Neuronal stem cell (in vitro differentiated cells): ENCODE data around the gene RINT1. TPM values are rescaled to one million over a fixed set of nuclear protein-coding genes. Genes with fewer than 3 reads are reported as not detected.

Experiments used
- DNase-seq: peaks from one replicate; pipeline ENCODE4 v3.0.0-alpha.2; 2013; ENCODE audit warnings: low spot score
- H2AFZ ChIP-seq: one replicate; pipeline ENCODE4 v1.6.1; 2013; ENCODE audit warnings: mild to moderate bottlenecking, low read length, inconsistent platforms
- H2AK5ac ChIP-seq: 2 replicates; pipeline ENCODE4 v1.6.1; 2013; ENCODE audit warnings: low read depth, mild to moderate bottlenecking, inconsistent platforms, low read length, moderate library complexity, mixed read lengths
- H2BK120ac ChIP-seq: 2 replicates; pipeline ENCODE4 v1.6.1; 2013; ENCODE audit warnings: low read depth, mild to moderate bottlenecking, inconsistent platforms, low read length, moderate library complexity, mixed read lengths
- H2BK12ac ChIP-seq: one replicate; pipeline ENCODE4 v1.6.1; 2013; ENCODE audit warnings: low read length, inconsistent platforms
- H2BK15ac ChIP-seq: 2 replicates; pipeline ENCODE4 v1.6.1; 2013; ENCODE audit warnings: mild to moderate bottlenecking, low read length, inconsistent platforms, mixed read lengths
- H2BK5ac ChIP-seq: one replicate; pipeline ENCODE4 v1.6.1; 2013; ENCODE audit warnings: inconsistent platforms, mild to moderate bottlenecking, low read length, moderate library complexity
- H3K14ac ChIP-seq: one replicate; pipeline ENCODE4 v1.6.1; 2013; ENCODE audit warnings: low read length, inconsistent platforms
- H3K18ac ChIP-seq: 2 replicates; pipeline ENCODE4 v1.6.1; 2013; ENCODE audit warnings: low read length, inconsistent platforms
- H3K23ac ChIP-seq: 2 replicates; pipeline ENCODE4 v1.6.1; 2013; ENCODE audit warnings: low read depth, mild to moderate bottlenecking, mixed read lengths, low read length, inconsistent platforms; ENCODE audit not compliant: poor library complexity
- H3K27ac ChIP-seq: replicated peaks from 3 replicates; pipeline ENCODE4 v1.5.1; 2013; ENCODE audit warnings: low read length, inconsistent platforms
- H3K27me3 ChIP-seq, 3 experiments: 2 replicates each; pipeline ENCODE4 v1.6.1; 2013; ENCODE audit warnings: low read length in 3 of 3, mild to moderate bottlenecking in 2 of 3, inconsistent platforms in 1 of 3, low read depth in 1 of 3, mixed read lengths in 1 of 3, moderate library complexity in 1 of 3; ENCODE audit not compliant: control insufficient read depth in 3 of 3, insufficient read depth in 3 of 3
- H3K36me3 ChIP-seq, 2 donors: replicated peaks in 1 of 2; 2 replicates each; pipeline ENCODE4 v1.6.1; 2013; ENCODE audit warnings: low read length in 2 of 2; ENCODE audit not compliant: control insufficient read depth in 2 of 2, insufficient read depth in 2 of 2
- H3K4ac ChIP-seq: 2 replicates; pipeline ENCODE4 v1.6.1; 2013; ENCODE audit warnings: inconsistent platforms, mild to moderate bottlenecking, low read length, moderate library complexity
- H3K4me1 ChIP-seq, 2 donors: 1 replicate in 1 of 2; 2 replicates in 1 of 2; pipeline ENCODE4 v1.6.1; 2013; ENCODE audit warnings: low read length in 2 of 2, low read depth in 1 of 2; ENCODE audit not compliant: control insufficient read depth in 2 of 2, insufficient read depth in 1 of 2
- H3K4me2 ChIP-seq: one replicate; pipeline ENCODE4 v1.6.1; 2013; ENCODE audit warnings: mild to moderate bottlenecking, low read length, inconsistent platforms; ENCODE audit not compliant: insufficient read depth, poor library complexity, severe bottlenecking
- H3K4me3 ChIP-seq, 2 donors: 2 replicates each; pipeline ENCODE4 v1.5.1; 2013; ENCODE audit warnings: low read length in 2 of 2, mild to moderate bottlenecking in 2 of 2, inconsistent platforms in 1 of 2, moderate library complexity in 1 of 2
- H3K79me1 ChIP-seq: one replicate; pipeline ENCODE4 v1.6.1; 2013; ENCODE audit warnings: low read depth, mild to moderate bottlenecking, inconsistent platforms, low read length, moderate library complexity
- H3K9ac ChIP-seq: one replicate; pipeline ENCODE4 v1.6.1; 2013; ENCODE audit warnings: mild to moderate bottlenecking, low read depth, low read length, inconsistent platforms; ENCODE audit not compliant: poor library complexity
- H3K9me3 ChIP-seq, 2 donors: replicated peaks in 1 of 2; 2 replicates each; pipeline versions ENCODE3 to v1.6.1; 2013; ENCODE audit warnings: low read length in 2 of 2, mild to moderate bottlenecking in 2 of 2, inconsistent platforms in 1 of 2, low read depth in 1 of 2, mixed read lengths in 1 of 2, moderate library complexity in 1 of 2; ENCODE audit not compliant: control insufficient read depth in 2 of 2, insufficient read depth in 1 of 2
- H4K8ac ChIP-seq: one replicate; pipeline ENCODE4 v1.6.1; 2013; ENCODE audit warnings: low read depth, mild to moderate bottlenecking, inconsistent platforms, low read length, moderate library complexity
- H4K91ac ChIP-seq: one replicate; pipeline ENCODE4 v1.6.1; 2013; ENCODE audit warnings: low read length, low read depth, mild to moderate bottlenecking, inconsistent platforms; ENCODE audit not compliant: poor library complexity
- WGBS, 2 donors: extraction: QIAGEN DNeasy Blood & Tissue Kit; methylation state at CpG; one replicate each; pipeline ENCODE4 v1.1.7; 2013; ENCODE audit warnings: missing lambda C conversion rate in 2 of 2, mixed read lengths in 1 of 2; ENCODE audit not compliant: insufficient read length in 2 of 2, insufficient replicate concordance in 1 of 2; ENCODE audit errors: extremely low coverage in 2 of 2; 5-methylcytosine and 5-hydroxymethylcytosine counted together
- polyA plus RNA-seq, 2 experiments: library from polyadenylated mRNA; stranded (reverse); fragments of 200-250 nt; gene quantifications; one replicate each; pipeline ENCODE4 v1.2.3, GENCODE V29; 2013

Gene RINT1
- polyA plus RNA-seq (2013, experiment 1 of 2), result 11.5 TPM
- polyA plus RNA-seq (2013, experiment 2 of 2), result 11.3 TPM

- no peak within 1 kb of the TSS for H2BK5ac ChIP-seq
- no CpG with 5 or more reads among the region's 42 CpGs for WGBS, 2 donors
- H3K27ac ChIP-seq, result no peak within 1 kb of the TSS
Measured at GRCh38 chr7:105531792-105532671, at the start of gene RINT1. TSS of gene RINT1 (plus strand) at chr7:105532201. CDS start at chr7:105532316, 115 bp downstream.

GRCh38 chr7:105487579-105488571, 44.1 kb upstream of the RINT1 start:
- Histone ChIP-seq H2AFZ (no peak overlapping the region), H2BK12ac (no peak overlapping the region), H3K9ac (no peak overlapping the region), H3K79me1 (no peaks in the 10 kb centered on the region), H3K4me1 (no peaks in the 10 kb centered on the region), H2AK5ac (no peak overlapping the region), H2BK120ac (no peak overlapping the region), H2BK15ac (no peak overlapping the region), H3K27ac (no peak overlapping the region), H3K23ac (no peak overlapping the region), H4K8ac (no peak overlapping the region), H3K27me3 (no peaks in the 10 kb centered on the region), H3K4me2 (no peak overlapping the region), H3K4ac (no peak overlapping the region), H3K36me3 (peaks cover 8 to 65% of the 10 kb centered on the region in 2 donors), H4K91ac (no peak overlapping the region), H3K4me3 (no peak overlapping the region), H3K14ac (no peak overlapping the region), H3K9me3 (no peaks in the 10 kb centered on the region), H3K18ac (no peak overlapping the region), H2BK5ac (no peak overlapping the region)
- WGBS, 2 donors, result no CpG with 5 or more reads among the region's 6 CpGs
- peak; percentile 2 for DNase-seq

More at GRCh38 chr7:105531792-105532671, at the start of gene RINT1:
- peaks cover 4 to 6% of the 10 kb centered on the region in 2 donors for H3K4me1 ChIP-seq
- H3K4me3 ChIP-seq, result peak within 1 kb of the TSS; percentile 94 to 97
- H3K4ac ChIP-seq, result peak within 1 kb of the TSS; percentile 10
- H4K8ac ChIP-seq, result no peak within 1 kb of the TSS
- H3K9me3 ChIP-seq, result no peaks in the 10 kb centered on the region
- peak; percentile 88 for DNase-seq
- H2BK15ac ChIP-seq, result no peak within 1 kb of the TSS
- no peak within 1 kb of the TSS for H4K91ac ChIP-seq
- no peak within 1 kb of the TSS for H2BK12ac ChIP-seq
- H3K27me3 ChIP-seq, result no peaks in the 10 kb centered on the region
- H3K18ac ChIP-seq, result peak within 1 kb of the TSS; percentile 99
- H3K36me3 ChIP-seq, result peaks cover 0 to 34% of the 10 kb centered on the region in 2 donors
- peak within 1 kb of the TSS; percentile 96 for H2AFZ ChIP-seq
- peak within 1 kb of the TSS; percentile 98 for H3K9ac ChIP-seq
- peak within 1 kb of the TSS; percentile 61 for H2BK120ac ChIP-seq
- H3K79me1 ChIP-seq, result no peaks in the 10 kb centered on the region
- peak within 1 kb of the TSS; percentile 89 for H3K4me2 ChIP-seq
- no peak within 1 kb of the TSS for H3K14ac ChIP-seq
- H2AK5ac ChIP-seq, result no peak within 1 kb of the TSS
- peak within 1 kb of the TSS; percentile 99 for H3K23ac ChIP-seq

- H4K91ac ChIP-seq, result no peak overlapping the region
- WGBS, 2 donors, result no CpG with 5 or more reads among the region's 3 CpGs
Measured at GRCh38 chr7:105489409-105489808, 42.6 kb upstream of the RINT1 start.

More at GRCh38 chr7:105489409-105489808, 42.6 kb upstream of the RINT1 start:
- no peak overlapping the region for H3K27ac ChIP-seq
- no peak overlapping the region for H3K18ac ChIP-seq
- no peak overlapping the region for H2BK5ac ChIP-seq
- no peak for DNase-seq
- H3K9ac ChIP-seq, result no peak overlapping the region
- no peak overlapping the region for H2BK15ac ChIP-seq
- no peak overlapping the region for H4K8ac ChIP-seq
- H2AFZ ChIP-seq, result no peak overlapping the region
- no peaks in the 10 kb centered on the region for H3K27me3 ChIP-seq
- H3K36me3 ChIP-seq, result peaks cover 8 to 56% of the 10 kb centered on the region in 2 donors
- H2AK5ac ChIP-seq, result no peak overlapping the region
- H3K4me3 ChIP-seq, result no peak overlapping the region
- H3K23ac ChIP-seq, result no peak overlapping the region
- no peaks in the 10 kb centered on the region for H3K9me3 ChIP-seq
- H2BK12ac ChIP-seq, result no peak overlapping the region
- no peak overlapping the region for H3K4me2 ChIP-seq
- no peak overlapping the region for H2BK120ac ChIP-seq
- no peak overlapping the region for H3K4ac ChIP-seq
- H3K14ac ChIP-seq, result no peak overlapping the region
- H3K4me1 ChIP-seq, result no peaks in the 10 kb centered on the region
- no peaks in the 10 kb centered on the region for H3K79me1 ChIP-seq
